Activated naive CD4-positive, alpha-beta T cell treated with anti-CD3 and anti-CD28 coated beads for 36 hours (primary cell): ENCODE results near the gene INVS. TPM values are rescaled to one million over a fixed set of nuclear protein-coding genes. Genes with fewer than 3 reads are reported as not detected.
"Not testable (repeated sequence)": the region's sequence is repeated elsewhere in the genome, so short reads cannot be mapped to it uniquely, and the experiment has no call there.

Experiments used
- CTCF ChIA-PET: fragments of 350-600 bp; sonication (Branson Sonifier 250); formaldehyde crosslinking; loops from one replicate; lab custom pipeline; 2021; ENCODE audit warnings: antibody characterized with exemption; lab: Charles Lee
- DNase-seq: peaks from one replicate; pipeline ENCODE4 v3.0.0-alpha.2; 2020
- H3K27ac Mint-ChIP-seq: one replicate; pipeline ENCODE4 v1.8.0; 2021; ENCODE audit warnings: mild to moderate bottlenecking, mixed read lengths
- H3K27me3 Mint-ChIP-seq: one replicate; pipeline ENCODE4 v1.8.0; 2021; ENCODE audit warnings: low read depth, mixed read lengths
- H3K36me3 Mint-ChIP-seq: one replicate; pipeline ENCODE4 v1.8.0; 2021; ENCODE audit warnings: low read depth, mixed read lengths
- H3K4me1 Mint-ChIP-seq: one replicate; pipeline ENCODE4 v1.8.0; 2021; ENCODE audit warnings: low read depth, mixed read lengths
- H3K4me3 Mint-ChIP-seq: one replicate; pipeline ENCODE4 v1.8.0; 2021; ENCODE audit warnings: mild to moderate bottlenecking, moderate library complexity, mixed read lengths
- H3K9me3 Mint-ChIP-seq: one replicate; pipeline ENCODE4 v1.8.0; 2021; ENCODE audit warnings: mixed read lengths
- intact Hi-C: fragments of 100-400 bp; cut with micrococcal nuclease; formaldehyde crosslinking; loops from one replicate; pipeline ENCODE4 v1.15.1; 2023
- total RNA-seq, 2 experiments: library from RNA; stranded (reverse); gene quantifications; one replicate each; pipeline ENCODE4 v1.2.3, GENCODE V29; 2021

The INVS gene
- total RNA-seq, 2 experiments from 2014 or later = 5.7 to 7.3 TPM

GRCh38 chr9:100315561-100315960, 216.5 kb downstream of the INVS start:
- Mint-ChIP-seq H3K9me3 (no peaks in the 10 kb centered on the region), H3K27ac (no peak overlapping the region), H3K4me1 (peaks cover 32% of the 10 kb centered on the region), H3K27me3 (no peaks in the 10 kb centered on the region), H3K36me3 (peaks cover 63% of the 10 kb centered on the region), H3K4me3 (no peak overlapping the region)
- CTCF ChIA-PET = no interaction called here
- DNase-seq = no peak
- intact Hi-C loops = no loop called here

DNA sequence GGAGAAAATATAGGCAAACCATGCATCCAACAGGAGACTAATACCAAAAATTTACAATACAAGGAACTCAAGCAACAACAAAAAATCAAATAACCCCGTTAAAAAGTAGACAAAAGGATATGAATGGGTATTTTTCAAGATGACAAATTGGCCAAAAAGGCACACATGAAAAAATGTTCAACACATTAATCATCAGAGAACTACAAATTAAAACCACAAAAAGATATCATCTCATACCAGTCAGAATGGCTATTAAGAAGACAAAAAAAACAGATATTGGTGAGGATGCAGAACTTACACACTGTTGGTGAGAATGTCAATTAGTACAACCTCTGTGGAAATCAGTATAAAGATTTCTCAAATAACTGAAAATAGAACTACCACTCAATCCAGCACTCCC, 218.7 kb downstream of the INVS start:
- no peaks in the 10 kb centered on the region for H3K27me3 Mint-ChIP-seq
- peaks cover 50% of the 10 kb centered on the region for H3K36me3 Mint-ChIP-seq
- no peaks in the 10 kb centered on the region for H3K9me3 Mint-ChIP-seq
- H3K27ac Mint-ChIP-seq = no peak overlapping the region
- no peak for DNase-seq
- CTCF ChIA-PET = no interaction called here
- H3K4me3 Mint-ChIP-seq = no peak overlapping the region
- intact Hi-C loops = no loop called here
- H3K4me1 Mint-ChIP-seq = peaks cover 24% of the 10 kb centered on the region

GRCh38 chr9:100322954-100323536, 224.0 kb downstream of the INVS start:
- no peaks in the 10 kb centered on the region for H3K27me3 Mint-ChIP-seq
- peak; percentile 52 for DNase-seq
- H3K9me3 Mint-ChIP-seq = no peaks in the 10 kb centered on the region
- intact Hi-C loops = loop anchor here (1.0 to 5.0 kb wide), 7 partner anchors 106 to 1161 kb away; partner anchors contain the start of gene NR4A3
- no peak overlapping the region for H3K4me3 Mint-ChIP-seq
- H3K27ac Mint-ChIP-seq = no peak overlapping the region
- peaks cover 26% of the 10 kb centered on the region for H3K36me3 Mint-ChIP-seq
- CTCF ChIA-PET = interaction anchor here (0.6 to 2.2 kb wide), 9 partner anchors 9 to 519 kb away, joined by 3 to 7 read pairs (median 3); no protein-coding TSS in a partner anchor
- peaks cover 12% of the 10 kb centered on the region for H3K4me1 Mint-ChIP-seq

DNA sequence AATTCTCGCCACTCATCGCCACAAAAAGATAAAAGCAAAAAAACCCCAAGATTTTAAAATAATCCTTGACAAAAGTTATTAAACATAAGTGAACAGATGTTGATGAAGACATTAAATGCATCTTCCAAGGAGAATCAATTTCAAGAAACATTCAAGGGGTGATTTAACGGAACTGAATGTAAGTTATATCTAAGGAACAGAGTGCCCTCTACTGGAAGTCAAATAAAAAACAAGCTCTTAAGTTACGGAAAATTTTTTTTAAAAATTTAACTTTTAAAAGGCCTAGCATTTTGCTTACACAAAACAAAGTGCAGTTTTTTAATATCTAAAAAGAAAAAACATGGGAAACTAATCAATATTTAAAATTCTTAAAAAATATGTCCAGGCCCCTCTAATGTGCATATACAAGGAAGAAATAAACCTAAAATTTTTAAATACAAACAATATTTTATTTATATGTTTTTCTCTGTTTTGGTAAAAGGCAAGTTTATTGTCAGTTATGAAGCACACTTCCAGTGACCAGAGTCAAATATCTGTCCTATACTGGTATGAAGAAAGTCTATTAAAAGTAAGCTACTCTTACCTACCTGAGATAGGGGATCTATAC, 225.7 kb downstream of the INVS start:
- H3K27me3 Mint-ChIP-seq = no peaks in the 10 kb centered on the region
- H3K36me3 Mint-ChIP-seq = peaks cover 22% of the 10 kb centered on the region
- intact Hi-C loops = loop anchor here (1.0 to 5.0 kb wide), 5 partner anchors 107 to 1162 kb away; partner anchors contain the start of gene NR4A3
- no peak overlapping the region for H3K27ac Mint-ChIP-seq
- no peak for DNase-seq
- no peaks in the 10 kb centered on the region for H3K9me3 Mint-ChIP-seq
- H3K4me3 Mint-ChIP-seq = no peak overlapping the region
- H3K4me1 Mint-ChIP-seq = peaks cover 9% of the 10 kb centered on the region
- CTCF ChIA-PET = interaction anchor here (0.6 to 2.3 kb wide), 18 partner anchors 8 to 604 kb away, joined by 3 to 11 read pairs (median 4); no protein-coding TSS in a partner anchor

DNA sequence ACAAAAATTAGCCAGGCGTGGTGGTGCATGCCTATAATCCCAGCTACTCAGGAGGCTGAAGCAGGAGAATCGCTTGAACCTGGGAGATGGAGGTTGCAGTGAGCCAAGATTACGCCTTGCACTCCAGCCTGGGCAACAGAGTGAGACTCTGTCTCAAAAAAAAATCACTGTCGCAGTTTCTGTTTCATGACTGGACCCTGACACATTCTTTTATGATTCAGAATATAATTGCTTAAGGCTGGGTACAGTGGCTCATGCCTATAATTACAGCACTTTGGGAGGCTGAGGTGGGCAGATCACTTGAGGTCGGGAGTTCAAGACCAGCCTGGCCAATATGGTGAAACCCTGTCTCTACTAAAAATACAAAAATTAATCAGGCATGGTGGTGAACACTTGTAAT, 239.7 kb downstream of the INVS start:
- CTCF ChIA-PET = interaction anchor here (1.8 to 2.2 kb wide), 2 partner anchors 12 to 14 kb away, joined by 6 to 7 read pairs; no protein-coding TSS in a partner anchor
- peaks cover 27% of the 10 kb centered on the region for H3K36me3 Mint-ChIP-seq
- H3K27ac Mint-ChIP-seq, DNase-seq, H3K27me3 Mint-ChIP-seq, H3K4me3 Mint-ChIP-seq, H3K9me3 Mint-ChIP-seq, intact Hi-C loops: not testable (repeated sequence)
- peaks cover 13% of the 10 kb centered on the region for H3K4me1 Mint-ChIP-seq

DNA sequence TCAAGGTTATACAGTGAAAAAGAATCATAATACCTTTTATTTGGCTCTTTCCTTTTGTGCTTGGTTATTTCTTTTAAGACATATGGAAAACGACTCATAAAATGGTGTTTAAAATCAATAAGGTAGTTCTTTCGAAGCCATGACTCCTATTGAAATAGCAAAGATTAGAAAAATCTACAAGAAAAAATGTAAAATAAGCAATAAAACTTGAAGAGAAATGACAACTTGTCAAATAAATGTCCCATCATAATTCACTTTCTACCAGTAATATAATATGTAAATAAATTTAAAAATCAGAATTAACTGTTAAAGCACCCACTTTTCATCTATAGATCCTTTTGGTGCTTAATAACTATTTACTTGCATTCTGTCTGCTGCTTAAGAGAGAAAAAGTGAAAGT, 241.2 kb downstream of the INVS start:
- no peak for DNase-seq
- Mint-ChIP-seq H3K4me1 (peaks cover 16% of the 10 kb centered on the region), H3K9me3 (no peaks in the 10 kb centered on the region), H3K27ac (no peak overlapping the region), H3K4me3 (no peak overlapping the region), H3K27me3 (no peaks in the 10 kb centered on the region), H3K36me3 (peaks cover 25% of the 10 kb centered on the region)
- CTCF ChIA-PET = interaction anchor here (1.3 kb wide), 1 partner anchor 17 kb away, joined by 4 read pairs; no protein-coding TSS in a partner anchor
- intact Hi-C loops = no loop called here

DNA sequence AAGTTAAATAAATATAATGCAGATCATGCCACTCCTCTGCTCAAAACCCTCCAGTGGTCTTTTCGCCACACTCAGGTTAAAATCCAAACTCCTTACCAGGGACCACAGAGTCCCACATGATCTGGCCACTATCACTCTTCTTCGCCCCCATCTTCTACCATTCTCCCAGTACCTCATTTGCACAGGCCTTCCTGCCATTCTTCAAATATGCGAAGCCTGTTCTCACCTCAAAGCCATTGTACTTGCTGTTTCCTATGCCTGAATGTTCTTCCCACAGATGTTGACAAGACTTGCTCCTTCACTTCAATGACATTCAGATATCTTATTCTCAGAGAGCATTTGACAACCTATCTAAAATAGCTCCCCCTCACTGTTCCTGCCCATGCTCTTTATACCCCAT, 242.8 kb downstream of the INVS start:
- Mint-ChIP-seq H3K4me1 (peaks cover 24% of the 10 kb centered on the region), H3K9me3 (no peaks in the 10 kb centered on the region), H3K27ac (no peak overlapping the region), H3K4me3 (no peak overlapping the region), H3K36me3 (peaks cover 34% of the 10 kb centered on the region), H3K27me3 (no peaks in the 10 kb centered on the region)
- DNase-seq = no peak
- CTCF ChIA-PET = interaction anchor here (0.6 to 1.1 kb wide), 3 partner anchors 9 to 119 kb away, joined by 4 to 5 read pairs (median 4); no protein-coding TSS in a partner anchor
- intact Hi-C loops = no loop called here

GRCh38 chr9:100346836-100347235, 247.8 kb downstream of the INVS start:
- no peaks in the 10 kb centered on the region for H3K9me3 Mint-ChIP-seq
- peaks cover 18% of the 10 kb centered on the region for H3K36me3 Mint-ChIP-seq
- DNase-seq = no peak
- intact Hi-C loops = no loop called here
- CTCF ChIA-PET = interaction anchor here (2.4 kb wide), 1 partner anchor 21 kb away, joined by 10 read pairs; no protein-coding TSS in a partner anchor
- peaks cover 46% of the 10 kb centered on the region for H3K4me1 Mint-ChIP-seq
- no peak overlapping the region for H3K4me3 Mint-ChIP-seq
- H3K27me3 Mint-ChIP-seq = no peaks in the 10 kb centered on the region
- H3K27ac Mint-ChIP-seq = no peak overlapping the region

DNA sequence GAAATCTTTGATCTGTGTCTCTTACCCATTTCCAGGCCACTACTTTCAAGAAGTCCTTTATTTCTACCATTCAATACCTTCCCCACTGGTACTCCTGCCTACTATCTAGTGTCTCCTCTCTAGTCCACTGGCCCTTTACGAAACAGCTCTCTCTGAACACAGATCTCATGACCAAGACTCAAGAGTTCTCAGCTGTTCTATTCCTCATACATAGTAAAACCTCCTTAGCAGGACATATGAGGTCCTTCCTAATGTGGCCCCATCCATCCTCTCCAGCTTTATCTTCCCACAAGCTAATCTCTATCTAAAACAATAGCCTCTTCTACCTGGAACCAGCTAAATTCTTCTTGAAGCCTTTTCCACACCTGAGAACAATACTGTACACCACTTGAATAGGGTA, 251.1 kb downstream of the INVS start:
- Mint-ChIP-seq H3K36me3 (peaks cover 18% of the 10 kb centered on the region), H3K9me3 (no peaks in the 10 kb centered on the region), H3K27me3 (no peaks in the 10 kb centered on the region), H3K27ac (no peak overlapping the region), H3K4me1 (peaks cover 45% of the 10 kb centered on the region), H3K4me3 (no peak overlapping the region)
- intact Hi-C loops = loop anchor here (10.0 kb wide), 2 partner anchors 445 to 1185 kb away; partner anchors contain the start of genes RNF20 and STX17
- CTCF ChIA-PET = interaction anchor here (0.6 to 1.7 kb wide), 4 partner anchors 25 to 259 kb away, joined by 3 to 5 read pairs (median 3); no protein-coding TSS in a partner anchor
- DNase-seq = no peak

Other genes starting within 250 kb of the INVS start
- 10 to 100 TPM; 28.1 to 31.6 TPM for gene STX17, start 192.6 kb upstream of the INVS start, total RNA-seq
- gene ERP44, start 243 bp upstream of the INVS start, total RNA-seq = 1 to 10 TPM; 9.1 to 9.5 TPM